ENCODE data around the gene RAB3C. TPM values are rescaled to one million over a fixed set of nuclear protein-coding genes. Genes with fewer than 3 reads are reported as not detected.

Gene RAB3C
- total RNA-seq, 1 donor from 2014 or later = 3.0 TPM

DNA sequence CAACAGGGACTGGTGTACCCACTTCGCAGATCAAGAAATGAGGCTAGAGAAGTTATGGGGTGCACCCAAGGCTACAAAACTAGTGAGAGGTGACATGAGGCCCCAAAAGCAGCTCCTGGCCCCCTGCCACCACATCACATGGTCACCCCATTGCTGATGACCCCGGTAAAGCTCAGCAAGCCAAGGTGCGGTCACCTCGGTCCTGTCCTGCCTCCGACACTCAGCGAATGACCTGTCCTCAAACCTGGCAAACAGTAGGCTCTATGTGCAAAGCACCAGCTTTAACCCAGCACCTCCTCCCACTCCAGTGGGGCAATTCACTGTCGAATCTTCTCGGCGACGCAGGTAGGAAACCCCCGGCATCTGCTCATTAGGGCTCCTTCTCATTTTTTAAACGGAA lies 307.4 kb downstream of the RAB3C start:
- H3K27me3 ChIP-seq = no peaks in the 10 kb centered on the region
- H3K27ac ChIP-seq = peak overlapping the region; percentile 62 to 79
- no peaks in the 10 kb centered on the region for H3K9me3 ChIP-seq
- TF ChIP-seq, protein P1, sequence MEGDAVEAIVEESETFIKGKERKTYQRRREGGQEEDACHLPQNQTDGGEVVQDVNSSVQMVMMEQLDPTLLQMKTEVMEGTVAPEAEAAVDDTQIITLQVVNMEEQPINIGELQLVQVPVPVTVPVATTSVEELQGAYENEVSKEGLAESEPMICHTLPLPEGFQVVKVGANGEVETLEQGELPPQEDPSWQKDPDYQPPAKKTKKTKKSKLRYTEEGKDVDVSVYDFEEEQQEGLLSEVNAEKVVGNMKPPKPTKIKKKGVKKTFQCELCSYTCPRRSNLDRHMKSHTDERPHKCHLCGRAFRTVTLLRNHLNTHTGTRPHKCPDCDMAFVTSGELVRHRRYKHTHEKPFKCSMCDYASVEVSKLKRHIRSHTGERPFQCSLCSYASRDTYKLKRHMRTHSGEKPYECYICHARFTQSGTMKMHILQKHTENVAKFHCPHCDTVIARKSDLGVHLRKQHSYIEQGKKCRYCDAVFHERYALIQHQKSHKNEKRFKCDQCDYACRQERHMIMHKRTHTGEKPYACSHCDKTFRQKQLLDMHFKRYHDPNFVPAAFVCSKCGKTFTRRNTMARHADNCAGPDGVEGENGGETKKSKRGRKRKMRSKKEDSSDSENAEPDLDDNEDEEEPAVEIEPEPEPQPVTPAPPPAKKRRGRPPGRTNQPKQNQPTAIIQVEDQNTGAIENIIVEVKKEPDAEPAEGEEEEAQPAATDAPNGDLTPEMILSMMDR (IDR thresholded peaks at IDR 0.05) = no peak
- no peaks in the 10 kb centered on the region for H3K36me3 ChIP-seq
- no peak overlapping the region for H3K4me3 ChIP-seq
- intact Hi-C loops (cut with DNase I) = no loop called here
- H3K4me1 ChIP-seq = peaks cover 0 to 11% of the 10 kb centered on the region in 2 donors
- DNase-seq (ENCODE audit: low spot score in 2 of 2) = no peak

DNA sequence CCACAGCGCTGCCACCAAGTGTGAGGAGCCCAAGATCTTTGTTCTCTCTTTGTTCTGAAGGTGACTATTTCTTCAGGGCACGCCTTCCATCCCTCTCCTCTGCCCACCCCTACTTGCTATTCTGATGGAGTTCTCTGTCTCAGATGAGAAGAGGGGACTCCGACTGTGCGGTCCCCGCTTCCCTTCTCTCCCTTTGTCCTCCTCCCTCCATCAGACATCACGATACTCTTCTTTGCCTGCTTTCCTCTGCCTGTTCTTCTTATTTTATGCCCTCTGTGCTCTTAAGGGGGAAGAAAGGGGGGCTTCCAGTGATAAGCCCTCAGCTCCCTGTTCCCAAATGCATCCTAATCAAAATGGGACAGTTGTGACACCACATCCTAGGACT lies 307.8 kb downstream of the RAB3C start:
- no peaks in the 10 kb centered on the region for H3K9me3 ChIP-seq
- DNase-seq (ENCODE audit: low spot score in 2 of 2) = no peak
- intact Hi-C loops (cut with DNase I) = loop anchor here (1.0 kb wide), 1 partner anchor 32 kb away; no protein-coding TSS in a partner anchor
- no peaks in the 10 kb centered on the region for H3K36me3 ChIP-seq
- H3K4me3 ChIP-seq = no peak overlapping the region
- H3K27ac ChIP-seq = peak overlapping the region; percentile 62 to 79
- peaks cover 0 to 11% of the 10 kb centered on the region in 2 donors for H3K4me1 ChIP-seq
- TF ChIP-seq, protein P1 (IDR thresholded peaks at IDR 0.05) = no peak
- no peaks in the 10 kb centered on the region for H3K27me3 ChIP-seq

DNA sequence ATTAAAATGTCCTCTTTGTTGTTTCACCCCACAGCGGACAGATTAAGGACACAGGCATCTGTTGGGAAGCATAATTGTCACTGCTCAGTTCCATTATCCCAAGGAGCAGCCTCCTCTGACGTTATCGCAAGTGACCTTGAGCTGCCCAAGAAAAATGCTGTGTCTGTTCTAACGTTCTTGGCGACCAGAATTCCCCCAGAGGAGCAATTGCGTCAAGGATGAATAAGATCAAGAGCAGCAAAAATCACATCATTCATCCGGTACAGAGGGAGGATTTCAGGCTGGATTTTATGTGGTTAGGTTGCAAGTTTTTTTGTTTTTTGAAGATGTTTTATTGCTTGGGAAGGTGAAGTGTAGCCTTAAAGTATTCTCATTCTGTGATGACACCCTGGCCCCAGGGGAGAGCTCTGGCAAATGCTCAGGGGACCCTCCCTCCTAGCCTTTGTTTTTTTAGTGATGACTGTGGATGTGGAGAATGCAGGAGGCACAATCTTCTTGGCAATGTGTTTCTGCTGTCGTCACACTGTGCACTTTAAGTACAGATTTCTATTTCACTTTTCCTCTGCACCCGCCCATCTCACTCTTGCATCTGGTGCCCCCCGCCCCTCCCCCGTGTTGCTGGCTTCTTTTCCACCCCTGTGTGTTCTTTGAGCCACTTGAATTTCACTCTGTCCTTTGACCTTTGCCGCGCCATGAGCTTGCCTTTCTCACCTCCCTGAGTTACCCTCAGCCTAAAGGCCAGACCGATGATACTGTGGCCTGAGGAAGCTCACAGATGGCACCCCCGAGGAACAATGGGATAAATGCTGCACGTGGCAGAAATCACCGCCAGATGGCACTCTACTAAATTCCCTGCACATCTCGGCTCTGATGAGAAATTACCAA lies 308.5 kb downstream of the RAB3C start:
- no peaks in the 10 kb centered on the region for H3K9me3 ChIP-seq
- H3K27me3 ChIP-seq = no peaks in the 10 kb centered on the region
- peak in 1 of 2 donors; percentile 88 for DNase-seq (ENCODE audit: low spot score in 2 of 2)
- TF ChIP-seq, protein P1 (IDR thresholded peaks at IDR 0.05) = peak; percentile 50 to 73 (median 59)
- peak overlapping the region; percentile 62 to 79 for H3K27ac ChIP-seq
- no peaks in the 10 kb centered on the region for H3K36me3 ChIP-seq
- intact Hi-C loops (cut with DNase I) = loop anchor here (1.0 kb wide), 1 partner anchor 31 kb away; no protein-coding TSS in a partner anchor
- peak overlapping the region in 1 of 2 donors; percentile 40 for H3K4me3 ChIP-seq
- peaks cover 0 to 11% of the 10 kb centered on the region in 2 donors for H3K4me1 ChIP-seq

DNA sequence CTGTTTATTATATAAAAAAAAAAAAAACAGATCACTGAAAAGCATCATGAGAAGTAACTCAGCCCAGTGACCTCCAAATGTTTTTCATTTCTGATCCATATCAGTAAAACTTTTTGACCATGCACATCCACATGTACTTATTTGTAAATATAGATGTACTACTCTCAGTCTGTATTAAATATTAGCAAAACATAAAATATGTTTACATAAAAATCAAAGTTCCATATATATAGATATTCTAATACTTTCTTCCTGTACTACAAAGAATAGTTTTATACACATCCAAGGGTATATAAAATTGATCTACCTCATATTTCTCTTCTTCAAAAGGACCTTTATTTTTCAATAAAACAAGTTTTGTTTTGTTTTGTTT lies 309.1 kb downstream of the RAB3C start:
- Histone ChIP-seq H3K27me3 (no peaks in the 10 kb centered on the region), H3K4me3 (peak overlapping the region in 1 of 2 donors; percentile 40), H3K36me3 (no peaks in the 10 kb centered on the region), H3K9me3 (no peaks in the 10 kb centered on the region), H3K4me1 (peaks cover 0 to 11% of the 10 kb centered on the region in 2 donors), H3K27ac (peak overlapping the region; percentile 54 to 62)
- intact Hi-C loops (cut with DNase I) = loop anchor here (1.0 kb wide), 1 partner anchor 30 kb away; no protein-coding TSS in a partner anchor
- TF ChIP-seq, protein P1 (IDR thresholded peaks at IDR 0.05) = peak in 1 of 3 experiments; percentile 2
- DNase-seq (ENCODE audit: low spot score in 2 of 2) = no peak

DNA sequence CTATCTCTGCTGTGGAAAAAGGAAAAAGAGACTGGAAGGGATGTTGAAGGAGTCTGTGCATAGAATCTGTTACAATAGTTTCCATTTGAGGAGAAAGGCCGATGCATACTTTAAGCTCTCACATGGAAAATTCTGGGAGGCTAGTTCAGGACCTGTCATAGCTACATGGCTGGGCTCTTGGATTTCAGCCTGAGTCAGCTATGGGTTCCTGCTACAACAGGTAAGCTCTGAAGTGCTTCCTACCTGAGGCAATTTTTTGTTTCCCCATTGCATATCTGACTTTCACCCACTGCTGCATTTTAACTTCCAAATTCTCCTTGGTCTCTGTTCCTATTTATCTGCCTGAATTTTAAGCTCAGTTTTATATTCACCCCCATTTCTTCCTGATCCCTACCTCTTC lies 310.7 kb downstream of the RAB3C start:
- intact Hi-C loops (cut with DNase I) = no loop called here
- Histone ChIP-seq H3K27me3 (no peaks in the 10 kb centered on the region), H3K4me1 (peaks cover 0 to 5% of the 10 kb centered on the region in 2 donors), H3K4me3 (no peak overlapping the region), H3K36me3 (no peaks in the 10 kb centered on the region), H3K27ac (no peak overlapping the region), H3K9me3 (no peaks in the 10 kb centered on the region)
- no peak for DNase-seq (ENCODE audit: low spot score in 2 of 2)
- TF ChIP-seq, protein P1 (IDR thresholded peaks at IDR 0.05) = no peak
